DOHH2 (cell line): ENCODE data around the gene FAM25A.

Experiments used
- H3F3A ChIP-seq: fragments of 200-600 bp; sonication (generic), shearing (Covaris generic); 2 replicates; pipeline ENCODE4 v1.6.0; 2016; ENCODE audit warnings: antibody characterized with exemption, mild to moderate bottlenecking; ENCODE audit not compliant: control insufficient read depth, insufficient read depth
- H3K27ac ChIP-seq: fragments of 200-600 bp; sonication (generic); 2 replicates; pipeline ENCODE4 v1.5.1; 2014; ENCODE audit warnings: low read depth, mild to moderate bottlenecking, low read length, moderate library complexity
- H3K27me3 ChIP-seq: fragments of 200-600 bp; sonication (generic); 2 replicates; pipeline ENCODE4 v1.6.1; 2014; ENCODE audit warnings: mild to moderate bottlenecking, low read length, mixed read lengths; ENCODE audit not compliant: control insufficient read depth
- H3K36me3 ChIP-seq: fragments of 200-600 bp; sonication (generic); 2 replicates; pipeline ENCODE4 v1.6.1; 2014; ENCODE audit warnings: mild to moderate bottlenecking, low read length, moderate library complexity, mixed read lengths; ENCODE audit not compliant: control insufficient read depth
- H3K4me1 ChIP-seq: fragments of 200-600 bp; sonication (generic); 2 replicates; pipeline ENCODE4 v1.6.1; 2014; ENCODE audit warnings: mild to moderate bottlenecking, low read length, mixed read lengths; ENCODE audit not compliant: control insufficient read depth
- H3K4me2 ChIP-seq: fragments of 200-600 bp; sonication (generic); 2 replicates; pipeline ENCODE4 v1.6.0; 2014; ENCODE audit warnings: mild to moderate bottlenecking, low read length, moderate library complexity
- H3K4me3 ChIP-seq: fragments of 200-600 bp; sonication (generic); 2 replicates; pipeline ENCODE4 v1.5.1; 2014; ENCODE audit warnings: mild to moderate bottlenecking, low read length, mixed read lengths
- H3K79me2 ChIP-seq: fragments of 200-600 bp; sonication (generic); 2 replicates; pipeline ENCODE4 v1.6.1; 2014; ENCODE audit warnings: mild to moderate bottlenecking, low read length, mixed read lengths; ENCODE audit not compliant: control insufficient read depth
- H3K9me2 ChIP-seq: fragments of 200-600 bp; sonication (generic); replicated peaks from 2 replicates; pipeline ENCODE4 v1.6.1; 2014; ENCODE audit warnings: mild to moderate bottlenecking, low read length, mixed read lengths; ENCODE audit not compliant: control insufficient read depth
- H3K9me3 ChIP-seq: fragments of 200-600 bp; sonication (generic); 2 replicates; pipeline ENCODE4 v1.6.1; 2014; ENCODE audit warnings: antibody characterized with exemption, low read length, mixed read lengths; ENCODE audit not compliant: control insufficient read depth, insufficient read depth
- H4K20me1 ChIP-seq: fragments of 200-600 bp; sonication (generic); 2 replicates; pipeline ENCODE4 v1.6.0; 2014; ENCODE audit warnings: low read depth, mild to moderate bottlenecking, antibody characterized with exemption, low read length, moderate library complexity; ENCODE audit not compliant: control insufficient read depth, insufficient read depth
- EZH2phosphoT487 ChIP-seq: fragments of 200-600 bp; sonication (generic); IDR thresholded peaks from 2 replicates; pipeline ENCODE4 v1.6.1; 2017; ENCODE audit warnings: borderline replicate concordance, mild to moderate bottlenecking, antibody characterized with exemption, low read length, moderate library complexity, mixed read lengths
- TF ChIP-seq, protein P1 (sequence below): fragments of 200-600 bp; sonication (generic); IDR thresholded peaks from one replicate; pipeline ENCODE4 v1.5.1; 2014; ENCODE audit warnings: antibody characterized with exemption, mild to moderate bottlenecking, low read depth, low read length; ENCODE audit not compliant: poor library complexity, severe bottlenecking

Gene FAM25A

DNA sequence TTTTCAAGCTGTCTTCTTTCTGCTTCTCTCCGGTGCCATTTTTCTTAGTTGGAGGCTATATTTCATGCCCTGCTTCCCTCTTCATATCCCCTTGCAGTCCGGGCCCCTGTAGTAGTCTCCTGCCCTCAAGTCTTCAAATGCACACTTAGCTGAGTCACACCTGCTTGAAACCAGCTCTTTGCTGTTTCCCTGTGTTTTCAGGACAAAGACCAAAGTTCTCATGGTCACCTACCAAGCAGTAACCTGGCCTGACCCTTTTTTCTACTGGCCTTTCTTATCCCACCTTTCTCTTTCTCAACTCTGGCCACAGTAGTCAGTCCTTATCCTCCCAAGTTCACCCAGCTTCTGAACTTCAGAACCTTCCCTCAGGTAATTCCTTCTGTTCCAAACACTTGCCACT lies 46.1 kb downstream of the FAM25A start:
- H3K27ac ChIP-seq = no peak overlapping the region
- H3K79me2 ChIP-seq = no peaks in the 10 kb centered on the region

DNA sequence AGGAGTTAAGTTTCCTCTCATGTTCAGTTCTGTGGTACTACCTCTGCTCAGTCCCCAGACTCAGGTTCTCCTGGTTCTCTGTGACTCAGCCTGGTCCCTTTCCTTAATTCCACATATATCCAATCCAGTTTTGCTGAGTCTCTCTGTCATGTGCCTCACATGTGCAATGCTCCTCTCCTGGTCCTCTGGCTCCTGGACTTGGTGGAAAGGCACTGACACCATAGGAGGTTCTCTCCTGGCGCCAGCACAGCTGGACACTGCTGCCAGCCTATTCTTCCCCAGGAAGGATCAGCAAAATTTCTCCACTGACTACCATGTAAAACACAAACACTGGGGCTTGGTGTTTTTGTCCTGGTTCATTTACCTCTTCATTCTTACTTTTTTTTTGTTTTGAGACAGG lies 46.8 kb downstream of the FAM25A start:
- H3K36me3 ChIP-seq = peaks cover 67% of the 10 kb centered on the region
- no peaks in the 10 kb centered on the region for H3K4me1 ChIP-seq
- no peak overlapping the region for H3K4me3 ChIP-seq
- H3K9me2 ChIP-seq = no peaks in the 10 kb centered on the region
- H3K27ac ChIP-seq = no peak overlapping the region
- TF ChIP-seq, protein P1, sequence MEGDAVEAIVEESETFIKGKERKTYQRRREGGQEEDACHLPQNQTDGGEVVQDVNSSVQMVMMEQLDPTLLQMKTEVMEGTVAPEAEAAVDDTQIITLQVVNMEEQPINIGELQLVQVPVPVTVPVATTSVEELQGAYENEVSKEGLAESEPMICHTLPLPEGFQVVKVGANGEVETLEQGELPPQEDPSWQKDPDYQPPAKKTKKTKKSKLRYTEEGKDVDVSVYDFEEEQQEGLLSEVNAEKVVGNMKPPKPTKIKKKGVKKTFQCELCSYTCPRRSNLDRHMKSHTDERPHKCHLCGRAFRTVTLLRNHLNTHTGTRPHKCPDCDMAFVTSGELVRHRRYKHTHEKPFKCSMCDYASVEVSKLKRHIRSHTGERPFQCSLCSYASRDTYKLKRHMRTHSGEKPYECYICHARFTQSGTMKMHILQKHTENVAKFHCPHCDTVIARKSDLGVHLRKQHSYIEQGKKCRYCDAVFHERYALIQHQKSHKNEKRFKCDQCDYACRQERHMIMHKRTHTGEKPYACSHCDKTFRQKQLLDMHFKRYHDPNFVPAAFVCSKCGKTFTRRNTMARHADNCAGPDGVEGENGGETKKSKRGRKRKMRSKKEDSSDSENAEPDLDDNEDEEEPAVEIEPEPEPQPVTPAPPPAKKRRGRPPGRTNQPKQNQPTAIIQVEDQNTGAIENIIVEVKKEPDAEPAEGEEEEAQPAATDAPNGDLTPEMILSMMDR = no peak
- no peak for TF ChIP-seq EZH2phosphoT487
- no peaks in the 10 kb centered on the region for H3K27me3 ChIP-seq
- no peaks in the 10 kb centered on the region for H3K79me2 ChIP-seq
- H4K20me1 ChIP-seq = no peaks in the 10 kb centered on the region
- H3F3A ChIP-seq = no peaks in the 10 kb centered on the region
- no peaks in the 10 kb centered on the region for H3K9me3 ChIP-seq
- H3K4me2 ChIP-seq = no peak overlapping the region

More for the DNA sequence above, 46.1 kb downstream of the FAM25A start:
- Histone ChIP-seq H3K27me3 (no peaks in the 10 kb centered on the region), H3K9me2 (no peaks in the 10 kb centered on the region), H3K4me2 (no peak overlapping the region), H3K36me3 (peaks cover 66% of the 10 kb centered on the region), H3K9me3 (no peaks in the 10 kb centered on the region), H3K4me3 (no peak overlapping the region), H4K20me1 (no peaks in the 10 kb centered on the region), H3F3A (no peaks in the 10 kb centered on the region), H3K4me1 (no peaks in the 10 kb centered on the region)
- TF ChIP-seq, protein P1 = no peak
- TF ChIP-seq EZH2phosphoT487 = no peak

DNA sequence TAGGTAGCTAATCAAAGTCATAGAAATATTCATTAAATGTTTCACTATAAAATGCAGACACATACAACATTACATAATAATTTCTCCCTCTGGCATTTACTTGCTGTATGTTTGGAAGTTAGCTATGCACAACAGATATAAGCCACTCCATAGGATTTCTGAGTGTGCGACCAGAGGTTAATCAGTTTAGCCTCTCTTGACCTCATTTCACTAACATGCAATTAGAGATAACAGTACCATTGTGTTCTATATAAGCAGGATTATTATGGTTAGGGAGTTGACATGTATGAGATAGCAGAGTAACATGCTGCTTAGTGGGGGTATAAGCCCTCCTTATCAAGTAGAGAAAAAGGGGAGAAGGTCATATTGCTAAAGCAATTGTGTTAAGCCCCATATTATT lies 48.2 kb downstream of the FAM25A start:
- Histone ChIP-seq H4K20me1 (no peaks in the 10 kb centered on the region), H3K36me3 (peaks cover 68% of the 10 kb centered on the region), H3K27me3 (no peaks in the 10 kb centered on the region), H3K4me1 (no peaks in the 10 kb centered on the region), H3K9me3 (no peaks in the 10 kb centered on the region), H3F3A (no peaks in the 10 kb centered on the region), H3K79me2 (no peaks in the 10 kb centered on the region), H3K4me2 (no peak overlapping the region), H3K4me3 (no peak overlapping the region), H3K9me2 (no peaks in the 10 kb centered on the region), H3K27ac (no peak overlapping the region)
- TF ChIP-seq, protein P1 = no peak
- TF ChIP-seq EZH2phosphoT487 = no peak

DNA sequence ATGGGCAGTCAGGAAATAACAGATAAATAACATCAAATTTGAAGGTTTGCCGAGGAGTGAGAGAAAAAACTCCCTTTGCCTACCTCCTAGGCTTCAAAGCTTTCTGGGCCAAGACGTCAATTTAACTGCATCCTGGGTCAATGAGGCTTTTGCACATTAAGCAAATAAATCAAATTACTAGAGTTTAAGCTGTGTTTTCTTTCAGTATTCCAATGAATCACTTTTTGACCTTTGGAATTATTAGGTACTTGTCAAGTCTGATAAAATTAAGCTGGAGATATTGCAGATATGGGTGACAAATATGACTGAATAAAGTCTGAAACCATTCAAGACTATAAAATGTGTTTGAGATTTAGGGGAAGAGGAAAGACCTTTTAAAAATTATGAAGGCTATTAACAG lies 52.4 kb downstream of the FAM25A start:
- Histone ChIP-seq H4K20me1 (no peaks in the 10 kb centered on the region), H3K79me2 (peaks cover 6% of the 10 kb centered on the region), H3K27ac (no peak overlapping the region), H3K4me1 (no peaks in the 10 kb centered on the region), H3K36me3 (peaks cover 60% of the 10 kb centered on the region), H3F3A (no peaks in the 10 kb centered on the region), H3K4me3 (no peak overlapping the region), H3K27me3 (no peaks in the 10 kb centered on the region), H3K9me3 (no peaks in the 10 kb centered on the region), H3K9me2 (no peaks in the 10 kb centered on the region), H3K4me2 (no peak overlapping the region)
- TF ChIP-seq, protein P1 = no peak
- TF ChIP-seq EZH2phosphoT487 = no peak
